Mesenchymal stem cell (in vitro differentiated cells and primary cell): Measurements from ENCODE around the gene TPO.
A peak's percentile ranks its signal among the peaks of the same experiment; 100 is the strongest.

Experiments
- DNase-seq: peaks from one replicate; pipeline ENCODE4 v3.0.0-alpha.2; 2013
- H2AFZ ChIP-seq: one replicate; pipeline ENCODE4 v1.6.1; 2013; ENCODE audit warnings: low read depth, mild to moderate bottlenecking, control low read depth, inconsistent platforms, low read length, moderate library complexity
- H2AK5ac ChIP-seq: 2 replicates; pipeline ENCODE4 v1.6.1; 2013; ENCODE audit warnings: low read length, moderate library complexity, mild to moderate bottlenecking, inconsistent platforms; ENCODE audit not compliant: severe bottlenecking
- H2BK120ac ChIP-seq: one replicate; pipeline ENCODE4 v1.6.1; 2013; ENCODE audit warnings: low read depth, mild to moderate bottlenecking, inconsistent platforms, low read length, moderate library complexity
- H2BK12ac ChIP-seq, 2 experiments: one replicate each; pipeline ENCODE4 v1.6.1; 2013; ENCODE audit warnings: inconsistent platforms in 2 of 2, low read length in 2 of 2, mild to moderate bottlenecking in 2 of 2, moderate library complexity in 2 of 2, control low read depth in 1 of 2
- H2BK15ac ChIP-seq: one replicate; pipeline ENCODE4 v1.6.1; 2013; ENCODE audit warnings: mild to moderate bottlenecking, low read depth, inconsistent platforms; ENCODE audit not compliant: poor library complexity, severe bottlenecking
- H2BK5ac ChIP-seq: 2 replicates; pipeline ENCODE4 v1.6.1; 2013; ENCODE audit warnings: low read depth, mild to moderate bottlenecking, low read length, control low read depth, inconsistent platforms; ENCODE audit not compliant: poor library complexity, severe bottlenecking
- H3K14ac ChIP-seq, 2 experiments: one replicate each; pipeline ENCODE4 v1.6.1; 2013; ENCODE audit warnings: inconsistent platforms in 2 of 2, low read length in 2 of 2, control low read depth in 1 of 2, mild to moderate bottlenecking in 1 of 2, moderate library complexity in 1 of 2
- H3K18ac ChIP-seq, 2 experiments: one replicate each; pipeline ENCODE4 v1.6.1; 2013; ENCODE audit warnings: inconsistent platforms in 2 of 2, low read length in 2 of 2, control low read depth in 1 of 2, low read depth in 1 of 2, mild to moderate bottlenecking in 1 of 2
- H3K23ac ChIP-seq, 2 experiments: one replicate each; pipeline ENCODE4 v1.6.1; 2013; ENCODE audit warnings: inconsistent platforms in 2 of 2, low read length in 2 of 2, mild to moderate bottlenecking in 2 of 2, moderate library complexity in 2 of 2, control low read depth in 1 of 2
- H3K27ac ChIP-seq: 2 replicates; pipeline ENCODE4 v1.5.1; 2013; ENCODE audit warnings: mild to moderate bottlenecking, moderate library complexity, low read length, control low read depth, inconsistent platforms; ENCODE audit not compliant: poor library complexity, severe bottlenecking
- H3K27me3 ChIP-seq, 2 experiments: 2 replicates each; pipeline versions ENCODE4 v1.6.1 to v1.7.0; 2013; ENCODE audit warnings: low read length in 2 of 2, mild to moderate bottlenecking in 2 of 2, moderate library complexity in 2 of 2, control low read depth in 1 of 2, inconsistent platforms in 1 of 2; ENCODE audit not compliant: control insufficient read depth in 1 of 2, insufficient read depth in 1 of 2
- H3K36me3 ChIP-seq, 2 experiments: 2 replicates each; pipeline versions ENCODE4 v1.6.1 to v1.7.0; 2013; ENCODE audit warnings: low read length in 2 of 2, control low read depth in 1 of 2, inconsistent platforms in 1 of 2, low read depth in 1 of 2, mild to moderate bottlenecking in 1 of 2; ENCODE audit not compliant: insufficient read depth in 2 of 2, control insufficient read depth in 1 of 2
- H3K4ac ChIP-seq, 2 experiments: one replicate each; pipeline ENCODE4 v1.6.1; 2013; ENCODE audit warnings: inconsistent platforms in 2 of 2, low read length in 2 of 2, mild to moderate bottlenecking in 2 of 2, moderate library complexity in 2 of 2, control low read depth in 1 of 2, low read depth in 1 of 2
- H3K4me1 ChIP-seq: 2 replicates; pipeline ENCODE4 v1.6.1; 2013; ENCODE audit warnings: low read depth, low read length, control low read depth; ENCODE audit not compliant: control insufficient read depth, insufficient read depth
- H3K4me2 ChIP-seq: 2 replicates; pipeline ENCODE4 v1.6.1; 2013; ENCODE audit warnings: low read length, mild to moderate bottlenecking, inconsistent platforms; ENCODE audit not compliant: poor library complexity, severe bottlenecking
- H3K4me3 ChIP-seq, 2 experiments: 2 replicates each; pipeline versions ENCODE4 v1.5.1 to v1.7.0; 2013; ENCODE audit warnings: low read length in 2 of 2, mild to moderate bottlenecking in 2 of 2, control low read depth in 1 of 2, low read depth in 1 of 2; ENCODE audit not compliant: insufficient read depth in 1 of 2
- H3K79me1 ChIP-seq: replicated peaks from 2 replicates; pipeline ENCODE4 v1.6.1; 2013; ENCODE audit warnings: mild to moderate bottlenecking, control low read depth, low read length, inconsistent platforms; ENCODE audit not compliant: poor library complexity, severe bottlenecking
- H3K9ac ChIP-seq: 2 replicates; pipeline ENCODE4 v1.7.0; 2013; ENCODE audit warnings: mild to moderate bottlenecking, low read length, moderate library complexity
- H3K9me3 ChIP-seq: 2 replicates; pipeline ENCODE4 v1.7.0; 2013; ENCODE audit warnings: mild to moderate bottlenecking, low read length; ENCODE audit not compliant: control insufficient read depth
- H4K8ac ChIP-seq: one replicate; pipeline ENCODE4 v1.6.1; 2013; ENCODE audit warnings: inconsistent platforms, mild to moderate bottlenecking, low read length, moderate library complexity
- H4K91ac ChIP-seq: one replicate; pipeline ENCODE4 v1.6.1; 2013; ENCODE audit warnings: mild to moderate bottlenecking, low read length, inconsistent platforms
- WGBS: methylation state at CpG from one replicate; pipeline ENCODE4 v1.1.7; 2013; ENCODE audit warnings: mixed read lengths; 5-methylcytosine and 5-hydroxymethylcytosine counted together

The TPO gene

GRCh38 chr2:1542971-1543370 lies 129.7 kb downstream of the TPO start:
- H3K9ac ChIP-seq: no peak overlapping the region
- no peak overlapping the region for H3K4ac ChIP-seq
- H2BK12ac ChIP-seq: no peak overlapping the region
- H4K8ac ChIP-seq: no peak overlapping the region
- no peak overlapping the region for H3K4me3 ChIP-seq
- no peak overlapping the region for H2BK15ac ChIP-seq
- no peak overlapping the region for H4K91ac ChIP-seq
- H3K4me2 ChIP-seq: no peak overlapping the region
- H2BK120ac ChIP-seq: no peak overlapping the region
- H3K79me1 ChIP-seq: no peaks in the 10 kb centered on the region
- H2BK5ac ChIP-seq: no peak overlapping the region
- no peak overlapping the region for H3K27ac ChIP-seq
- no peak overlapping the region for H3K18ac ChIP-seq
- H3K14ac ChIP-seq: peak overlapping the region in 1 of 2 experiments; percentile 6
- DNase-seq: no peak
- no peak overlapping the region for H2AK5ac ChIP-seq
- no peak overlapping the region for H2AFZ ChIP-seq
- H3K36me3 ChIP-seq: peaks cover 0 to 3% of the 10 kb centered on the region in 2 experiments
- no peaks in the 10 kb centered on the region for H3K9me3 ChIP-seq
- peaks cover 5% of the 10 kb centered on the region for H3K4me1 ChIP-seq
- H3K23ac ChIP-seq: no peak overlapping the region
- 76% methylated on average over 11 of the region's 11 CpGs for WGBS
- peaks cover 0 to 41% of the 10 kb centered on the region in 2 experiments for H3K27me3 ChIP-seq

DNA sequence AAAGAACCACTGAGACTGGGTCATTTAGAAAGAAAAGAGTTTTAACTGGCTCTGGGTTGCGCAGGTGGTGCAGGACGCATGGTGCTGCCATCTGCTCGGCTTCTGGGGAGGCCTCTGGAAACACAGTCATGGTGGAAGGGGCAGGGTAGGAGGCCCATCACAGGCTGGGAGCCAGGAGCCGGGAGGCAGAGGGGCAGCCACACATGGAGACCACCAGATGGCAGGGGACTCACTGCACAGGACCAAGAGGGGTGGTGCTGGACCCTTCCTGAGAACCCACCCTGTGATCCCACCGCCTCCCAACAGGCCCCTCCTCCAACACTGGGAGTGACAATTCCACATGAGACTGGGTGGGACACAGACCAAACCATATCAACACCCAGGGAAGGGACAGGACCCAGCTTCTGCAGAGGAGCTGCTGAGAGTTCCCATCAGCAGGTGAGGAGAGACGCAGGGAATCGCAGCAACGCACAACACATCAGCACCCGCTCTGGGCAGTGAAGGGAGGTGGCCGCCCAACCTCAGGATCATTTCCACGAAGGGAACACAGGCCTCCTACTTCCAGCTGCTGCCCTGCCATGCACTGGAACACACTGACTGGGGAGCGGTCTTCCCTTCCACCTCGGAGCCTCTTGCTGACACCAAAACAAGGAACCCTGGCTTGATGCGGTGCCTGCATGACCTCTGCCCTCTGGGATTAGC lies 130.7 kb downstream of the TPO start:
- H3K14ac ChIP-seq: no peak overlapping the region
- 92% methylated on average over 14 of the region's 14 CpGs for WGBS
- no peak overlapping the region for H3K4me2 ChIP-seq
- H3K9me3 ChIP-seq: no peaks in the 10 kb centered on the region
- H2BK120ac ChIP-seq: no peak overlapping the region
- no peak overlapping the region for H3K27ac ChIP-seq
- H4K91ac ChIP-seq: no peak overlapping the region
- no peak overlapping the region for H2BK5ac ChIP-seq
- peaks cover 7% of the 10 kb centered on the region for H3K4me1 ChIP-seq
- no peak overlapping the region for H2BK15ac ChIP-seq
- H3K27me3 ChIP-seq: peaks cover 0 to 42% of the 10 kb centered on the region in 2 experiments
- no peak overlapping the region for H3K9ac ChIP-seq
- H3K23ac ChIP-seq: no peak overlapping the region
- no peak overlapping the region for H2AK5ac ChIP-seq
- H2AFZ ChIP-seq: no peak overlapping the region
- H4K8ac ChIP-seq: no peak overlapping the region
- H2BK12ac ChIP-seq: no peak overlapping the region
- no peak for DNase-seq
- H3K18ac ChIP-seq: no peak overlapping the region
- H3K4ac ChIP-seq: no peak overlapping the region
- H3K4me3 ChIP-seq: no peak overlapping the region
- H3K36me3 ChIP-seq: peaks cover 0 to 3% of the 10 kb centered on the region in 2 experiments
- H3K79me1 ChIP-seq: no peaks in the 10 kb centered on the region

GRCh38 chr2:1544478-1545069 lies 131.3 kb downstream of the TPO start:
- no peak overlapping the region for H2BK5ac ChIP-seq
- H3K14ac ChIP-seq: no peak overlapping the region

DNA sequence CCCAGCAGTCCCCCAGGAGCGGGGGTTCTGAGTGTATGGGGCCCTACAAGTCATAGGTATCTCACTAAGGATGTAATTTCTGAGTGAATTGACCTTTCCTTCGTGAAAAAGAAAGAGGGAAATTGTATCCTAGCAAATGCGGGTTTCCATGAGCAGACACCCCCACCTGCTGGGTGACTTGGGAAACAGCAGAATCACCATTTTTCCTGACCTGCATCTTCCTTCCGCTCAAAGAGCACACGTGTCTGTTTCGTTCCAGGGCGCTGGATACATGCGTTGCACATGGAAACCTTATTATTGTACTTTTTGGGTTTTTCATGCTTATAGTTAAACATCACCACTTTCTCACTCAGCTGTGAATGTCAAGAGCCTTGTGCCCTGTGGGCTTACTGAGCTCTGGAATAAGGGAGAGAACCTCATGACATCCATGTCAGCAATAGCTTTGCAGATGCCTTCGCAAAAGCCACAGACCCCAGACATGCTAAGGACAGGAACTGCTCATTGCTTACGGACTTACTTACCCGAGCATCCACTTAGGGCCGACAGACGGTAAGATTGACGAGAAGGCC lies 132.8 kb downstream of the TPO start:
- Histone ChIP-seq H2AK5ac (no peak overlapping the region), H3K4me1 (peaks cover 24% of the 10 kb centered on the region), H3K4me2 (no peak overlapping the region), H2BK15ac (no peak overlapping the region), H3K79me1 (no peaks in the 10 kb centered on the region), H4K8ac (no peak overlapping the region), H3K23ac (no peak overlapping the region), H3K27ac (no peak overlapping the region), H3K4ac (no peak overlapping the region), H3K27me3 (peaks cover 0 to 47% of the 10 kb centered on the region in 2 experiments), H2BK5ac (no peak overlapping the region), H3K36me3 (no peaks in the 10 kb centered on the region), H3K9ac (no peak overlapping the region), H3K14ac (no peak overlapping the region), H2BK120ac (no peak overlapping the region), H3K4me3 (no peak overlapping the region), H3K18ac (no peak overlapping the region), H3K9me3 (no peaks in the 10 kb centered on the region), H2AFZ (no peak overlapping the region), H4K91ac (no peak overlapping the region), H2BK12ac (no peak overlapping the region)
- peak; percentile 56 for DNase-seq
- WGBS: 54% methylated on average over 13 of the region's 14 CpGs

More at GRCh38 chr2:1544478-1545069, 131.3 kb downstream of the TPO start:
- Histone ChIP-seq H3K9ac (no peak overlapping the region), H3K4me2 (no peak overlapping the region), H2BK12ac (no peak overlapping the region), H3K4me1 (peaks cover 12% of the 10 kb centered on the region), H3K4ac (no peak overlapping the region), H2AK5ac (no peak overlapping the region), H3K4me3 (no peak overlapping the region), H3K18ac (no peak overlapping the region), H3K23ac (no peak overlapping the region), H4K91ac (no peak overlapping the region), H3K27ac (no peak overlapping the region), H3K27me3 (peaks cover 0 to 47% of the 10 kb centered on the region in 2 experiments), H2BK15ac (no peak overlapping the region), H2AFZ (no peak overlapping the region), H3K36me3 (no peaks in the 10 kb centered on the region), H3K9me3 (no peaks in the 10 kb centered on the region), H3K79me1 (no peaks in the 10 kb centered on the region), H2BK120ac (no peak overlapping the region), H4K8ac (no peak overlapping the region)
- 71% methylated on average over 4 of the region's 4 CpGs for WGBS
- peak; percentile 27 for DNase-seq
